Body of pancreas (tissue), 4 donors: Measurements from ENCODE around the gene BMPER.

Experiments used
- POLR2A ChIP-seq, 3 donors: fragments of 450-650 bp; IDR thresholded peaks; one replicate each; pipeline ENCODE4 v1.6.1; 2016; ENCODE audit warnings: antibody characterized with exemption in 3 of 3, mild to moderate bottlenecking in 2 of 3
- TF ChIP-seq, protein P1 (sequence below), 7 experiments: fragments of 450-650 bp in 4 of 7; fragments of 200-600 bp in 3 of 7; sonication (generic) in 3 of 7; IDR thresholded peaks; one replicate each; pipeline ENCODE4 v1.5.1; 2016 to 2019; ENCODE audit warnings: antibody characterized with exemption in 7 of 7

- TF ChIP-seq, protein P1, sequence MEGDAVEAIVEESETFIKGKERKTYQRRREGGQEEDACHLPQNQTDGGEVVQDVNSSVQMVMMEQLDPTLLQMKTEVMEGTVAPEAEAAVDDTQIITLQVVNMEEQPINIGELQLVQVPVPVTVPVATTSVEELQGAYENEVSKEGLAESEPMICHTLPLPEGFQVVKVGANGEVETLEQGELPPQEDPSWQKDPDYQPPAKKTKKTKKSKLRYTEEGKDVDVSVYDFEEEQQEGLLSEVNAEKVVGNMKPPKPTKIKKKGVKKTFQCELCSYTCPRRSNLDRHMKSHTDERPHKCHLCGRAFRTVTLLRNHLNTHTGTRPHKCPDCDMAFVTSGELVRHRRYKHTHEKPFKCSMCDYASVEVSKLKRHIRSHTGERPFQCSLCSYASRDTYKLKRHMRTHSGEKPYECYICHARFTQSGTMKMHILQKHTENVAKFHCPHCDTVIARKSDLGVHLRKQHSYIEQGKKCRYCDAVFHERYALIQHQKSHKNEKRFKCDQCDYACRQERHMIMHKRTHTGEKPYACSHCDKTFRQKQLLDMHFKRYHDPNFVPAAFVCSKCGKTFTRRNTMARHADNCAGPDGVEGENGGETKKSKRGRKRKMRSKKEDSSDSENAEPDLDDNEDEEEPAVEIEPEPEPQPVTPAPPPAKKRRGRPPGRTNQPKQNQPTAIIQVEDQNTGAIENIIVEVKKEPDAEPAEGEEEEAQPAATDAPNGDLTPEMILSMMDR (IDR thresholded peaks at IDR 0.05) = no peak
- no peak for TF ChIP-seq POLR2A (IDR thresholded peaks at IDR 0.05)
Observed at GRCh38 chr7:33903791-33904680, 1.3 kb upstream of the BMPER start.
